T1000 (cell line): ENCODE results near the gene SUMF1.

Source experiments
- DNase-seq: peaks from one replicate; lab custom pipeline; 2025; ENCODE audit warnings: mixed read lengths; lab: John Stamatoyannopoulos, UW

The SUMF1 gene

GRCh38 chr3:4497005-4497692 is 30.1 kb upstream of the SUMF1 start:
- no peak for DNase-seq

- no peak for DNase-seq
These were observed 29.0 kb upstream of the SUMF1 start for GRCh38 chr3:4496087-4496452.

- no peak for DNase-seq
These were observed 28.4 kb upstream of the SUMF1 start for GRCh38 chr3:4495294-4496086.

GRCh38 chr3:4494895-4495264 is 27.8 kb upstream of the SUMF1 start:
- DNase-seq = no peak

GRCh38 chr3:4493941-4494894 is 27.1 kb upstream of the SUMF1 start:
- no peak for DNase-seq

DNA sequence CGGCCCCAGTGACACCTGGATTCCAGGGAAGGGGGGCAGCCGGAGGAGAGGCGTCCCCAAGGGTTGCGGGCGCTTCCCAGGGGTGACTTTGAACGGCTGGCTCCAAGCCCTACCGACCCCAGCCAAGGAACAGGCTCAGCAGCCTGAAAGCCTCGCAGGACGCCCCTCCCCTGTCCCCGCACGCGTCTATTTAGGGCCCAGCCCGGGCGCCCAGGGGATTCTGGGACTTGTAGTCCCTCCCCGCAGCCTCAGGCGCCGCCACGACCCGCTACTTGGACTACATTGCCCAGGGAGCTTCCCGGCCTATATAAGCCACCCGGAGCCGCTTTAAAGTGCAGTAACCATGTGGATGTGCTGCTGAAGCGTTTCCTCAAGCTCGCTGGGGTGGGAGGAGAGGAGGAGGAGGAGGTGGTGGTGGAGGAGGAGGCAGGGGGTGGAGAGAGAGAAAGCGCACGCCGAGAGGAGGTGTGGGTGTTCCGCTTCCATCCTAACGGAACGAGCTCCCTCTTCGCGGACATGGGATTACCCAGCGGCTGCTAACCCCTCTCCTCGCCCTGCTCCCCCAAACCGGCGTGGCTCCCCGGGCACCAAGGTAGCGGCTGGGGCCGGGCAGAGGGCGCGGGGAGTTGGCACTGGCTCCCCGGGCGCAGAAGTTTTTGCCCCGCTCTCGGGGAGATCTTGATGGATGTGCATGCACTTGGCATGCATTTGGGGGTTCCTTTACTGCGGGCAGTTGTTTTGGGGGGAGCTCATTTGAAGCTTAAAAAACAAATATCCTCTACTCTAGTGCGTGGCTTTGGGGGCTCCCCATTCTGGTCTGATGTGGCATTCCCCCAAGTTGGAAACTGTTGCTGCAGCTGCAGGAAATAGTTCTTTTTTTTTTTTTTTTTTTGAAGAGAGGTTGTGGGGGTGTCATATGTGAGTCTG is 26.2 kb upstream of the SUMF1 start, which contains the start of gene ITPR1:
Gene ITPR1 (plus strand): TSS at position 335 of the 927 bp plus-strand sequence. CDS start 23,144 bp downstream, outside the sequence.
- DNase-seq = peak; percentile 96

DNA sequence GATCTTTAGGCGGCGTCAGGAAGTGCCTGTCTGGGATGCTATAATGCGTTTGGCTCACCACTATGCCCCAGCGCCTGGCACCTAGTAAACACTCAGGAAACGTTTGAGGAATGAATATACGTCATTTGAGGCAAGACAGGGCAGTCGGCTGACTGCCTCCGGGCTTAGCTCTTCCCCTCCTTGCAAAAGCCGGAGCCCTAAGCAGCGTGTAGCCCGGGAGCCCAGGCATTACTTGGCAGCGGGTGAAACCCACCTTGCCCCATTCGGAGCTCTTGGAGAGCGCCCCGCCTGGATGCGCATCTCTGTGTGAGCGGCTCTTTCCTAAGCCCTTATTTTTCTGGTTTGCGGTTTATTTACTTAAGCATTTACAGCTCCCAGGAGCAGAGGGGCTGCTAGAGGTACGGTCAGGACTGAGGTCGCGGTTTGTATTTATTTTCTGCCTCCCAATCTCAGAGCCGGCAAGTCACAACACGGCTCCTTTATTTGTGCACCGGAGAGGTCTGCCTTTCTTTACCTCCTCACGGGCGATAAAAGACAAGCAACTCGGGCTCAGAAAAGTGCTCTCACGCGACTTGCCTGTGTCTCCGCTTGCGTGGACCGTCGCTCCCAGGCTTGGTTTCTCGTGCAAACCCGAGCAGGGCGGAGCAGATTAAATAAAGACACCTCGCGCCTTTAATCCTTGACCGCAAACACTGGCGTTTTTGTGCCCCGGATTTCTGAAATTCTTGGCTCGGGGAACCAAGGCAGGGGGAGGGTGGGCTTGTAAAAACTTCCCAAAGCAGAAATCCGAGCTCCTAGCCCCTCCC is 25.3 kb upstream of the SUMF1 start:
- DNase-seq = peak; percentile 54

DNA sequence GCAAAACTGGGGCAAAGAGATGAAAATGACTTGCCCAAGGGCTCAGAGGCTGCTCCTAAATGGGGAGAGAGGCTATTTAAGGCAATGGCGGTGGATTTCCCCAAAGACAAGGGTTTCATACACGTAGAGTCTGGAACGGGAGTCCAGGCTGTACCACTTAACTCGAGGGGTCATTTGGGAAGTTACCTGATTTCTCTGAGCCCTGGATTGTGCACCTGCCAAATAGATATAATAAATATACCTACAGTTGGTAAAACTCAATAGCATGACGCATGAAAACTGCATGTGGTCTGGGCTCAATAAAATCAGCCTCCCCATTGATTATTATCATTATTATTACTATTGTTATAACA is 24.8 kb upstream of the SUMF1 start:
- DNase-seq = no peak

- no peak for DNase-seq
These were observed 11.2 kb upstream of the SUMF1 start for GRCh38 chr3:4478261-4478660.

DNA sequence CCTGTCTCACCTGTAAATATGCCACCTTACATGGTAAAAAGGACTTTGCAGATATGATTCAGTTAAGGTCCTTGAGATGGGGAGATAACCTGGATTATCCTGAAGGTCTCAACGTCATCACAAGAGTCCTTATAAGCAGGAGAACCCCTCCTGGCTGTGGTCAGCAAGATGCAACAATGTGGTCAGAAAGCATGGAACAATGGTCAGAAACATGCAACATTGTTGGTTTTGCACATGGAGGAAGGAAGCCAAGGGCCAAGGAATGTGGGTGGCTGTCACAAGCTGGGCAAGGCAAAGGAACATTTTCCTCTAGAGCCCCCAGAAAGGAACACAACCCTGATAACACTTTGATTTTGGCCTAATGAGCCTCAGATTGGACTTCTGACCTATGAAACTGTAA is 9.4 kb upstream of the SUMF1 start:
- no peak for DNase-seq

GRCh38 chr3:4475804-4476203 is 8.7 kb upstream of the SUMF1 start:
- DNase-seq = no peak

- DNase-seq = peak; percentile 39
These were observed 7.8 kb upstream of the SUMF1 start for GRCh38 chr3:4474683-4475490.

DNA sequence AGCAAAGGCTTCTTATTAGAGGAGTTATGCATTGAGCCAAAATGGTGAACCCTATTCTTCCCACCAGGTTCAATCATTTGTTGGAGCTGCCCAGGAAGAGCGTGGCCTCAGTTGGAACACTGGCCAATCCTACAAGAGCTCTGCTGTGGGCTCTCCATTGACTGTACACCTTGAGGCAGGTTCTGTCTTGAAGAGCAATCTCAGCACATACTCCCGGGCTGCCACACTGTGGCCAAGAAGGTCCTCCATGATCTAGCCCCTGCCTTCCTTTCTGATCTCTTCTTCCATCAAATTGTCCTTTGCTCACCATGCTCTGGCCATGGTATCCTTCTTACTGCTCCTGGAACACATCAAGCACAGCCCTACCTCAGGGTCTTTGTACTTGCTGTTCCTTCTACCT is 5.7 kb upstream of the SUMF1 start:
- DNase-seq = no peak

GRCh38 chr3:4472312-4472711 is 5.2 kb upstream of the SUMF1 start:
- DNase-seq = no peak

DNA sequence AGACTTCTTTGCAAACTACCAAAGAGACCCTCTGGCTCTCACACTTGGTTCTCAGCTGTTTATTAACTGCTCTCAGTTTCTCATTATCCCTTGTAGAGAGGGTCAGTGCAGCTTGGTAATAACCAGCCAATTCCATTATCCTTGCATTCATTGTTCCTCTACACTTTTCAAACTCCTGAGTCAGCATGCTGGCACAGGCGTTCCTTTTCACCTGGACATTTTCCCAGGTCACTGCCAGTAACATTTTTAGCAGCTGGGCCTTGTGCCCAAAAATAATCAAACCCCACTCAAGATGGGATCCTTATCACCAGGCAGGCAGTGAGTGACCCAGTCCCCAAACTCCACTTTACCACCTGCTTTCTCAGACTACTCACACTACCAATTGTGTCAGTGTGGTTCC is 4.8 kb upstream of the SUMF1 start:
- no peak for DNase-seq

DNA sequence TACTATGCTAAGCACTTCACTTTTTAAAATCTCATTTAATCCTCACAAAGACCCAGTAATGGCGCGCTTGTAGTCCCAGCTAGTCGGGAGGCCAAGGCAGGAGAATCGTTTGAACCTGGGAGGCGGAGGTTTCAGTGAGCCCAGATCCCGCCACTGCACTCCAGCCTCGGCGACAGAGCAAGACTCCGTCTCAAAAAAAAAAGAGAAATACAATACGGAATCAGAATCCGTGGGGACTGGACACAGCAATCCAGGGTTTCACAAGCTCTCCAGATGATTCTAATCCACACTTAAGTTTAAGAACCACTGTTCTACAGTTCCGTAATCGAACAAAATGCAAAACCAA is 426 bp upstream of the SUMF1 start:
- DNase-seq = no peak

GRCh38 chr3:4464576-4464975 is 2.5 kb downstream of the SUMF1 start:
- DNase-seq = no peak

DNA sequence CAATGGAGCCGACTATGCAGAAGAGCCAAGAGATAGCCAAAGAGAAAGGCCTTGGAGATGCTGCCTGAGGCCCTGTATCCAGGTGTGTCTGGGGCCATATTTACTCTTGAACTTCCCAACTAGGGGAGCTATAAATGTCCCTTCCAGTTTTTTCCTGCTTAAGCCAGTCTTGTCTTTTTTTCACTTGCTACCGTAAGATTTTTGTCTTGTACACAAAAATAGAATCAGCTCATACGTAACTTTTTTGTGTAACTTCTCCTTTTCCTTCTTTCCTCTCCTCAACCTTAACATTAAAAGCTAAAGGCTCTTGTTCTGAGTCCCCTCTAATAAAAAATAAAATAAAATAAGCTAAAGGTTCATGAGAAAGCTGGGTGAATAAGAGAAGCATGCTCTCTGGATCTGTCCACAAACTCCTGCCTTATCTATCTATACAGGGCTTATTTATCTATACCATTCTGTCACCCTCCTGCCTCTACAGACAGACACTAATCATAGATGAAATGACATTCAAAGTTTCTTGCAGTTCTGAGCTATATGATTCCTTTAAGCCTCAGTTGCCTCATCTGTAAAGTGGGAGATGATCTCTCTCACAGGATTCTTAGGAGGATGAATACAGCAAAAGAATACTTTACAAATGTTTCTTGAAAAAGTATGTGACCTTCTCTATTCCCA is 4.6 kb downstream of the SUMF1 start:
- DNase-seq = no peak

DNA sequence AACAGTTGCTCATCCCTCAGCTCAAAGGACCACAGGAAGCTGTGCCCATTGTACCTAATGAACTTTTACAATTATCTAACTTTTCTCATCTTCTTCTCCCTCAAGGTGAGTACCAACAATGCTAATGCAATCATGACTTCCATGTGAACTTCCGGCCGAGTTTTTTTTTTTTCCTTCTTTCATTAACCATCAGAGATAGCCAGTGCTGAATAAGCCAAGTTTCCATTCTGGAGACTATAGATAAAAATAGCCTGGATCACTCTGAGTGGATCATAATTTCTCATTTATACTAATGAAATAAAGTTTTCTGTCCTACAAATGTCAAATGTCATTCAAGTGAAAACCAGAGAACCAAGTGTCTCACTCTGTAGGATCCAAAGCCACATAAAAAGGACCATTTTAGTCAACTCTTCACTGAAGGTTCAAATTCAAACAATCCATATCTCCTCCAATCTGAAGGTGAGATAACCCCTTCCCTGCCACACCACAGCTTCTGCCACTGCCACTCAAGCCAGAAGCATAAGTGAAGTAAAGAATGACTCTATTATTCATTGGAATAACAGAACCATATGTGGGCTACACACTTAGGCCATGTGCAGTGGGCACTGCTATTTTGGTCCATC is 5.5 kb downstream of the SUMF1 start:
- DNase-seq = no peak
